Astrocyte (in vitro differentiated cells and primary cell): Measurements from ENCODE around the gene FOLR2. TPM values are rescaled to one million over a fixed set of nuclear protein-coding genes. Genes with fewer than 3 reads are reported as not detected.
A peak's percentile ranks its signal among the peaks of the same experiment; 100 is the strongest.

Experiments used
- DNase-seq: peaks from one replicate; pipeline ENCODE4 v3.0.0-alpha.2; 2010; ENCODE audit warnings: low read depth
- FAIRE-seq: peaks from 2 replicates; lab custom pipeline; 2011; peaks lifted over from hg19 to GRCh38; lab: Jason Lieb, UNC
- H2AFZ ChIP-seq: 2 replicates; pipeline ENCODE4 v1.6.0; 2012; ENCODE audit warnings: low read depth, low read length, inconsistent platforms
- H3K27ac ChIP-seq: 2 replicates; pipeline ENCODE4 v1.5.1; 2011; ENCODE audit warnings: low read depth, low read length, inconsistent platforms
- H3K27me3 ChIP-seq: 2 replicates; pipeline ENCODE4 v1.6.0; 2011; ENCODE audit warnings: low read length, inconsistent platforms; ENCODE audit not compliant: insufficient read depth
- H3K36me3 ChIP-seq: 2 replicates; pipeline ENCODE4 v1.5.1; 2011; ENCODE audit warnings: low read length, inconsistent platforms; ENCODE audit not compliant: insufficient read depth
- H3K4me1 ChIP-seq: 2 replicates; pipeline ENCODE4 v1.5.1; 2011; ENCODE audit warnings: low read length, inconsistent platforms; ENCODE audit not compliant: insufficient read depth
- H3K4me2 ChIP-seq: 2 replicates; pipeline ENCODE4 v1.6.0; 2012; ENCODE audit warnings: low read length, inconsistent platforms
- H3K4me3 ChIP-seq: 2 replicates; pipeline ENCODE4 v1.5.1; 2011; ENCODE audit warnings: low read depth, mild to moderate bottlenecking, low read length, inconsistent platforms; ENCODE audit not compliant: insufficient read depth
- H3K79me2 ChIP-seq: 2 replicates; pipeline ENCODE4 v1.6.0; 2012; ENCODE audit warnings: mild to moderate bottlenecking, low read length, inconsistent platforms; ENCODE audit not compliant: insufficient read depth
- H3K9ac ChIP-seq: 2 replicates; pipeline ENCODE4 v1.6.0; 2012; ENCODE audit warnings: mild to moderate bottlenecking, low read length, inconsistent platforms
- H3K9me3 ChIP-seq: 2 replicates; pipeline ENCODE4 v1.5.1; 2012; ENCODE audit warnings: low read depth, mild to moderate bottlenecking, low read length, inconsistent platforms; ENCODE audit not compliant: insufficient read depth
- H4K20me1 ChIP-seq: 2 replicates; pipeline ENCODE4 v1.6.0; 2012; ENCODE audit warnings: low read length, inconsistent platforms; ENCODE audit not compliant: insufficient read depth
- H3K27ac Mint-ChIP-seq: one replicate; pipeline ENCODE4 v1.8.0; 2021; ENCODE audit warnings: mild to moderate bottlenecking, mixed read lengths; ENCODE audit not compliant: unreplicated experiment
- H3K27me3 Mint-ChIP-seq: one replicate; pipeline ENCODE4 v1.8.0; 2021; ENCODE audit warnings: low read depth, mixed read lengths; ENCODE audit not compliant: unreplicated experiment
- H3K36me3 Mint-ChIP-seq: one replicate; pipeline ENCODE4 v1.8.0; 2021; ENCODE audit warnings: low read depth, mixed read lengths; ENCODE audit not compliant: unreplicated experiment
- H3K4me1 Mint-ChIP-seq: one replicate; pipeline ENCODE4 v1.8.0; 2021; ENCODE audit warnings: low read depth, mixed read lengths; ENCODE audit not compliant: unreplicated experiment
- H3K4me3 Mint-ChIP-seq: one replicate; pipeline ENCODE4 v1.8.0; 2021; ENCODE audit warnings: mild to moderate bottlenecking, moderate library complexity, mixed read lengths; ENCODE audit not compliant: unreplicated experiment
- H3K9me3 Mint-ChIP-seq: one replicate; pipeline ENCODE4 v1.8.0; 2021; ENCODE audit warnings: mild to moderate bottlenecking, mixed read lengths; ENCODE audit not compliant: unreplicated experiment
- CTCF ChIP-seq: IDR thresholded peaks from 2 replicates; pipeline ENCODE4 v1.5.1; 2011; ENCODE audit warnings: low read depth, mild to moderate bottlenecking, inconsistent platforms, low read length, moderate library complexity; ENCODE audit not compliant: insufficient read depth
- EZH2 ChIP-seq: IDR thresholded peaks from 2 replicates; pipeline ENCODE4 v1.6.1; 2012; ENCODE audit warnings: mild to moderate bottlenecking, low read length, inconsistent platforms; ENCODE audit not compliant: insufficient read depth
- total RNA-seq: library from RNA; stranded (reverse); gene quantifications from 2 replicates; pipeline ENCODE4 v1.2.1, GENCODE V29; 2021

Gene FOLR2
- total RNA-seq, 1 donor from 2014 or later: not detected

- peaks cover 31% of the 10 kb centered on the region for H3K36me3 Mint-ChIP-seq
- no peak overlapping the region for H3K9ac ChIP-seq
- no peak for DNase-seq
- FAIRE-seq: no peak
- H3K4me1 Mint-ChIP-seq: peaks cover 11% of the 10 kb centered on the region
- no peak overlapping the region for H3K4me3 Mint-ChIP-seq
- H3K36me3 ChIP-seq: peaks cover 46% of the 10 kb centered on the region
- peaks cover 14% of the 10 kb centered on the region for H3K79me2 ChIP-seq
- H3K27ac Mint-ChIP-seq: peak overlapping the region; percentile 14
- no peak overlapping the region for H3K4me3 ChIP-seq
- H3K4me2 ChIP-seq: no peak overlapping the region
- no peaks in the 10 kb centered on the region for H3K9me3 ChIP-seq
- no peaks in the 10 kb centered on the region for H3K9me3 Mint-ChIP-seq
- H3K27me3 Mint-ChIP-seq: peaks cover 2% of the 10 kb centered on the region
- H2AFZ ChIP-seq: no peak overlapping the region
- no peak overlapping the region for H3K27ac ChIP-seq
- peaks cover 97% of the 10 kb centered on the region for H4K20me1 ChIP-seq
- H3K27me3 ChIP-seq: peaks cover 1% of the 10 kb centered on the region
- peaks cover 13% of the 10 kb centered on the region for H3K4me1 ChIP-seq
- no peak for TF ChIP-seq EZH2
- no peak for TF ChIP-seq CTCF
These were observed 17.9 kb downstream of the FOLR2 start for GRCh38 chr11:72234514-72234830.

- Histone ChIP-seq H3K4me2 (no peak overlapping the region), H2AFZ (no peak overlapping the region), H3K9me3 (no peaks in the 10 kb centered on the region), H3K27me3 (peaks cover 2% of the 10 kb centered on the region), H3K36me3 (peaks cover 42% of the 10 kb centered on the region), H3K79me2 (peaks cover 12% of the 10 kb centered on the region), H3K4me1 (peaks cover 15% of the 10 kb centered on the region), H3K27ac (no peak overlapping the region), H3K4me3 (no peak overlapping the region), H4K20me1 (peaks cover 93% of the 10 kb centered on the region), H3K9ac (no peak overlapping the region)
- Mint-ChIP-seq H3K27ac (peak overlapping the region; percentile 14), H3K36me3 (peaks cover 30% of the 10 kb centered on the region), H3K4me3 (no peak overlapping the region), H3K9me3 (no peaks in the 10 kb centered on the region), H3K27me3 (peaks cover 2% of the 10 kb centered on the region), H3K4me1 (peaks cover 11% of the 10 kb centered on the region)
- FAIRE-seq (no peak), DNase-seq (no peak)
- no peak for TF ChIP-seq CTCF
- TF ChIP-seq EZH2: no peak
These were observed 18.3 kb downstream of the FOLR2 start for GRCh38 chr11:72234920-72235319.

GRCh38 chr11:72235351-72236057 lies 18.9 kb downstream of the FOLR2 start:
- Mint-ChIP-seq H3K4me1 (peaks cover 13% of the 10 kb centered on the region), H3K36me3 (peaks cover 32% of the 10 kb centered on the region), H3K4me3 (no peak overlapping the region), H3K27ac (no peak overlapping the region), H3K27me3 (peaks cover 5% of the 10 kb centered on the region), H3K9me3 (no peaks in the 10 kb centered on the region)
- TF ChIP-seq CTCF: no peak
- no peak for TF ChIP-seq EZH2
- Histone ChIP-seq H3K79me2 (peaks cover 9% of the 10 kb centered on the region), H3K4me2 (no peak overlapping the region), H3K9me3 (no peaks in the 10 kb centered on the region), H3K27me3 (peaks cover 8% of the 10 kb centered on the region), H2AFZ (no peak overlapping the region), H3K4me1 (peaks cover 21% of the 10 kb centered on the region), H4K20me1 (peaks cover 87% of the 10 kb centered on the region), H3K27ac (no peak overlapping the region), H3K4me3 (no peak overlapping the region), H3K9ac (no peak overlapping the region), H3K36me3 (peaks cover 40% of the 10 kb centered on the region)
- no peak for FAIRE-seq
- DNase-seq: no peak
